Memory B cell (primary cell): ENCODE measurements around the gene IFI30.
A peak's percentile ranks its signal among the peaks of the same experiment; 100 is the strongest.

Source experiments
- ATAC-seq: fragments of 150-1000 bp; cut with Tn5 transposase; 2 replicates; pipeline ENCODE4 v1.10.0; 2021; ENCODE audit warnings: low read depth, mild to moderate bottlenecking, moderate library complexity
- DNase-seq, 2 donors: peaks; one replicate each; pipeline ENCODE4 v3.0.0; 2022; ENCODE audit warnings: low spot score in 2 of 2
- H3K27ac Mint-ChIP-seq: one replicate; pipeline ENCODE4 v1.8.0; 2022; ENCODE audit warnings: mild to moderate bottlenecking, moderate library complexity, mixed read lengths
- H3K27me3 Mint-ChIP-seq: one replicate; pipeline ENCODE4 v1.8.0; 2022; ENCODE audit warnings: mixed read lengths
- H3K36me3 Mint-ChIP-seq: one replicate; pipeline ENCODE4 v1.8.0; 2022; ENCODE audit warnings: mild to moderate bottlenecking, mixed read lengths
- H3K4me1 Mint-ChIP-seq: one replicate; pipeline ENCODE4 v1.8.0; 2022; ENCODE audit warnings: mixed read lengths
- H3K4me3 Mint-ChIP-seq: one replicate; pipeline ENCODE4 v1.8.0; 2022; ENCODE audit warnings: mild to moderate bottlenecking, moderate library complexity, mixed read lengths
- H3K9me3 Mint-ChIP-seq: one replicate; pipeline ENCODE4 v1.8.0; 2022; ENCODE audit warnings: mixed read lengths

IFI30 gene

DNA sequence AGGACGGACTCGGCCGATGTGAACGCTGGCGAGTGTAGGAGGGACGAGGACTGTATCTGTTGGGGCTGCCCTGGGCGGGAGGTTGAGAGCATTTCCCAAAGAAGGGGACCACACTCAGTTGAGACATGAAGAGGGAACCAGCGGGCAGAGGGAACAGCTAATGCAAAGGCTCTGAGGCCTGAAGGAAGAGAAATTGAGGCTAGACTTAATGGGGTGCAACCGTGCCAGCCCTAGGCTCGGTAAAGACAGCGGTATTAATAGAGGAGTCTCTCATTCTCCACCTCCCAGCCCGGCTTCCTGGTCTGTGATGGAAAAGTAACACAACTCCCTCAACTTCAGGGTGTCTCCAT, 20.5 kb downstream of the IFI30 start:
- Mint-ChIP-seq H3K36me3 (peaks cover 13% of the 10 kb centered on the region), H3K27ac (no peak overlapping the region), H3K4me3 (peak overlapping the region; percentile 77), H3K9me3 (no peaks in the 10 kb centered on the region), H3K4me1 (peaks cover 15% of the 10 kb centered on the region), H3K27me3 (no peaks in the 10 kb centered on the region)
- no peak for ATAC-seq
- no peak for DNase-seq

DNA sequence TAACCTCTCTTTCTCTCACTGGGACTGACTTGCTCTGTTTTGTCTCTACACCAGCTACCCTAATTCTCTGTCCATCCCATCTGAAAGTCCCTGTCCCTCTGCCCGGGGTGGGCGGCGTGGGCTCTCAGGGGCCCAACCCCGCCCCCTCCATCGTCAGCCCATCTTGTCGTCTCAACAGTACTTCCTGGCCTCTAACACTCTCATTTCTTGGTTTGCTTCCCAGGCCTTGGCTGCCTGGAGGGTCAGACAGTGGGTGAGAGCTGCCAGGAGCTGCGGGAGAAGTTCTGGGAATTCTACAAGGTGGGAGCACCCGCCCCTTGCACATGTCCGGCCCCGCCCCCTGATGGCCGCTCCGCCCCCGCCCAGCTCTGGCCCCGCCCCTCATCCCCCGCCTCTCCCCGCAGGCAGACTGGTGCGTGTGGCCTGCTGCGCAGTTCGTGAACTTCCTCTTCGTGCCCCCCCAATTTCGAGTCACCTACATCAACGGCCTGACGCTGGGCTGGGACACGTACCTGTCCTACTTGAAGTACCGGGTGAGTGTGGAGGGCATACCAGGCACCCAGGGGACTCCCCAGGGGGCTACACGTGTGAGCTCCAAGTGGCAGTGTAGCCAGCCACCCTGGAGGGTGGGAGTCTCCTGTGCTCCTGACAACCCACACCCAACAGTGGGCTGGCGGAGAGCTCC, 21.1 kb downstream of the IFI30 start:
- peak in 1 of 2 donors; percentile 46 for DNase-seq
- H3K36me3 Mint-ChIP-seq: peaks cover 13% of the 10 kb centered on the region
- peaks cover 15% of the 10 kb centered on the region for H3K4me1 Mint-ChIP-seq
- peak overlapping the region; percentile 77 for H3K4me3 Mint-ChIP-seq
- ATAC-seq: peak; percentile 10
- no peaks in the 10 kb centered on the region for H3K27me3 Mint-ChIP-seq
- H3K9me3 Mint-ChIP-seq: no peaks in the 10 kb centered on the region
- peak overlapping the region; percentile 83 for H3K27ac Mint-ChIP-seq

DNA sequence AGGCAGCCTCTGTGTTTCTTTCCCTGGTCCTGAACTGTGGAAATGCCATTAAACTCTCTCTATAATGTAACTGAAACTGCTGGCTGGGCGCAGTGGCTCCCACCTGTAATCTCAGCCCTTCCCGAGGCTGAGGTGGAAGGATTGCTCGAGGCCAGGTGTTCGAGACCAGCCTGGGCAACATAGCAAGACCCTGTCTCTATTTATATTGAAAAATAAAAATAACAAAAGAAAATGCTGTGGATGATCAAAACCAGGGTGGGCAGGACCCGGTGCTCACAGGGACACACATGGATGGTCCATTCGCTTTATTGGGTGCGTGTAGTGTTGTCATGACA, 22.9 kb downstream of the IFI30 start:
- no peaks in the 10 kb centered on the region for H3K9me3 Mint-ChIP-seq
- H3K36me3 Mint-ChIP-seq: peaks cover 15% of the 10 kb centered on the region
- peaks cover 16% of the 10 kb centered on the region for H3K4me1 Mint-ChIP-seq
- DNase-seq (no peak), ATAC-seq (no peak)
- peak overlapping the region; percentile 14 for H3K4me3 Mint-ChIP-seq
- H3K27me3 Mint-ChIP-seq: no peaks in the 10 kb centered on the region
- peak overlapping the region; percentile 32 for H3K27ac Mint-ChIP-seq

DNA sequence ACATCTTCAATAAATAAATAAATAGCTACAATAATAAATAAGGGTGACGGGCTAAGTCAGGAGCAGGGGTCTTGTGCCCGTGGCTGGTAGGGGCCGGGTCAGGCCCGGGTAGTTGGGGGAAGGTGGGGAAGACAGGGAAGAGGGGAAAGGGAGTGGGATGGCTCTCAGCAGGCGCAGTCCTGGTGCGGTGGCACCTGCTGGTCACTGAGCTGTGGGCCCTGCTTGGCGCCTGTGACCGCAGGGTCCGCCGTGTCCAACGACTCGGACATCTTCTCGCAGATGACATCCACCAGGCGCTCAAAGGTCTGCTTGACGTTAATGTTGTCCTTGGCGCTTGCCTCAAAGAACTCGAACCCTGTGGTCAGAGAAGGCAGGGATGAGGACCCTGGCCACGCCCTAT, 23.7 kb downstream of the IFI30 start:
- Mint-ChIP-seq H3K27me3 (no peaks in the 10 kb centered on the region), H3K27ac (no peak overlapping the region), H3K36me3 (peaks cover 17% of the 10 kb centered on the region), H3K4me1 (peaks cover 19% of the 10 kb centered on the region), H3K4me3 (no peak overlapping the region), H3K9me3 (no peaks in the 10 kb centered on the region)
- DNase-seq: no peak
- no peak for ATAC-seq

DNA sequence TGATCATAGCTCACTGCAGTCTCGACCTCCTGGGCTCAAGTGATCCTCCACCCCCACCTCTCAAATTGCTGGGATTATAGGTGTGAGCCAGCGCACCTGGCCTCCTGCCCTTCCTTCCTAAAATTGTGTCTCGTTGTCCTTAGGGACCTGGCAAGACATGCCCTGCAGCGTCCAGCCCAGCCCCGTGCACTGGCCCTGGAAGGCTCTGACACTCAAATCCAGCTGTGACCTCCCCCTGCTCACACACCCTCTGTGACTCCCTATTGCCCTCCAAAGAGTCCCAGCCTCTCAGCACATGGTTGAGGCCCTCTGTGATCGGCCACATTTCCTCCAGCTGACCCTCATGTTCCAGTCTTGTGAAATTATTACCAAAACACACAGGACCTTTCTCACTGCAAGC, 24.3 kb downstream of the IFI30 start:
- DNase-seq: no peak
- Mint-ChIP-seq H3K4me1 (peaks cover 22% of the 10 kb centered on the region), H3K27me3 (no peaks in the 10 kb centered on the region), H3K27ac (no peak overlapping the region), H3K36me3 (peaks cover 17% of the 10 kb centered on the region), H3K9me3 (no peaks in the 10 kb centered on the region), H3K4me3 (no peak overlapping the region)
- no peak for ATAC-seq

DNA sequence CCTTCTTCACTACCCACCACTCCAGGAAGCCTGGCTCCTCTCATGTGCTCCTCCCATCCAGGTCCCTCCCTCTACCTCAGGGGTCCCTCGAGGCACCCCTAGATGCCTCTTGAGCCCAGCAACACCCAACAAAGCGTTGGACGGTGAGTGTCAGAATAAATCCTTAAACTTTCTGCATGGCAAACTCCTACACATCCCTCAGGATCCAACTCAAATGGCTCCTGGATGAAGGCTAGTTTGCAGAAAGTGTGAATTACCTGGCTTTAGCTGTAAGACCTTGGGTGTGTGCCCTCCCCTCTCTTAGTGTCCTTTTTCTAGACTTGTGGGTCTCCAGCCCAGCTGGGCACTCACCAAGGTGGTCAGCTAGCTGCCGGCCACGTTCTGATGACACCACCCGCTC, 24.8 kb downstream of the IFI30 start:
- Mint-ChIP-seq H3K36me3 (peaks cover 17% of the 10 kb centered on the region), H3K4me1 (peaks cover 26% of the 10 kb centered on the region), H3K4me3 (no peak overlapping the region), H3K27ac (no peak overlapping the region), H3K9me3 (no peaks in the 10 kb centered on the region), H3K27me3 (no peaks in the 10 kb centered on the region)
- DNase-seq: no peak
- ATAC-seq: no peak

DNA sequence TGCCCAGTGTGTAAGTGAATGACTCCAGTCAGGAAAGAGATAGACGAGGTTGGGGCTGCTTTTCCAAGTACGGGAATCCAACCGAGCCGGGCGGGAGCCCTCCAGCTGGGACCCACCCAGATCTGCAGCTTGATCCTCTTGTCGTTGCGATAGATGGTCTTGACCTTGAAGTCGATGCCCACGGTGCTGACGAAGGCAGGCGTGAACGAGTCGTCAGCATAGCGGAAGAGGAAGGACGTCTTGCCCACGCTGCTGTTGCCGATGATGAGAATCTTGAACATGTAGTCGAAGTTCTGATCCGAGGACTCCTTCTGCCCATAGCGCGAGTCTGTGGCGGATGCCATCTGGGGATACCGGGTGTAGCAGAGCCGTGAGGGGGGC, 28.8 kb downstream of the IFI30 start:
- peaks cover 14% of the 10 kb centered on the region for H3K36me3 Mint-ChIP-seq

DNA sequence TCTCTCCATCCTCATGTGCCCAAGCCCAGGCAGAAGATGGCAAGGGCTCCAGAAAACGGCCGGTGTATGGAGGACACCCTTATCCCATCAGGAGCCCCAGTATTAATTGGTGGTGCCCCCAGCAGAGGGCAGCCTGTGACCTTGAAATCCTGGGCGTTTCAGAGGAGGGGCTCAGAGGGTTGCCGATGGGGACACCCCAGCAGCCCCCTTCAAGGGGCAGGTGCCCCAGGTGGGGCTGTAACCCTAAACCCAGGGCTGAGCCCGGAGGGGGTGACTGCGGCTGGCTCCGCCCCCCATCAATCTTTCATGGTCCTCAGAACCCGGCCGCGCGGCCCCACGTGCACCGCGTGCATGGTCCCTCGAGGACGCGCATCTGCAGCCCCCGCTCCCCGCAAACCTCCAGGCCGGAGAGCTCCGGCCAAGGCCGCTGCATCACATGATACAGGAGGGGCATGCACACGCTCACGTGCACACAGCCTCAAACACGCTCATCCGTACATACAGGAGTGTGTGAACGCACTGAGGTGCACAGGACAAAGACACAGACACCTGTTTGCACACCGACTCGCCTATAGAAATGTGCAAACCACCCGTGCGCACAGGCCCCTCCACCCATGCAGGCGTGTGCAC, 29.3 kb downstream of the IFI30 start:
- H3K36me3 Mint-ChIP-seq: peaks cover 13% of the 10 kb centered on the region
- peak overlapping the region; percentile 94 for H3K27ac Mint-ChIP-seq
- peak in 1 of 2 donors; percentile 18 for DNase-seq
- H3K4me3 Mint-ChIP-seq: peak overlapping the region; percentile 93
- H3K4me1 Mint-ChIP-seq: peaks cover 16% of the 10 kb centered on the region
- no peak for ATAC-seq
- no peaks in the 10 kb centered on the region for H3K9me3 Mint-ChIP-seq
- H3K27me3 Mint-ChIP-seq: no peaks in the 10 kb centered on the region

More for the DNA sequence above, 28.8 kb downstream of the IFI30 start:
- H3K27ac Mint-ChIP-seq: no peak overlapping the region
- ATAC-seq (no peak), DNase-seq (no peak)
- peak overlapping the region; percentile 93 for H3K4me3 Mint-ChIP-seq
- H3K4me1 Mint-ChIP-seq: peaks cover 16% of the 10 kb centered on the region
- H3K9me3 Mint-ChIP-seq: no peaks in the 10 kb centered on the region
- H3K27me3 Mint-ChIP-seq: no peaks in the 10 kb centered on the region

DNA sequence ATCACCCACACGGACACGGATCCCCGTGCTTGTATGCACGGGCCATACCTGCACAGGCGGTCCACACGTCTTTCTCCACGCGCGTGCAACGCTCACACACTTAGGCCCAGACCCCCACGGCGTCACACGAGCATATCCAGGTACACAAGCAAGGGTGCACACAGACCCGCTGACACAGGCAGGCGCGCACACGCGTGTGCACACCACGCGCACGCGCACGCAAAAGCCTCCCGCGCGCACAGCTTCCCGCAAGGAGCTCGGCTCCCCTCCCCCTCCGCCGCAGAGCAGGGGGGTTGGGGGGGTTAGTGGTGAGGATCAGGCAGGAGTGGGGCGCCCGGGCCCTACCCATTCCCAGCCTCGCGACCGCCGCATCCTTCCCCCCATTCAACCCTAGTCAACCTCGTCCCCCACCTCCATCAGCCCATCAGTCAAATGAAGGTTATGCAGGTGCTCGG, 29.8 kb downstream of the IFI30 start:
- Mint-ChIP-seq H3K9me3 (no peaks in the 10 kb centered on the region), H3K4me1 (peaks cover 16% of the 10 kb centered on the region), H3K27ac (peak overlapping the region; percentile 94), H3K36me3 (peaks cover 9% of the 10 kb centered on the region), H3K4me3 (peak overlapping the region; percentile 93), H3K27me3 (no peaks in the 10 kb centered on the region)
- peak; percentile 14 for ATAC-seq
- DNase-seq: peak in 1 of 2 donors; percentile 18

DNA sequence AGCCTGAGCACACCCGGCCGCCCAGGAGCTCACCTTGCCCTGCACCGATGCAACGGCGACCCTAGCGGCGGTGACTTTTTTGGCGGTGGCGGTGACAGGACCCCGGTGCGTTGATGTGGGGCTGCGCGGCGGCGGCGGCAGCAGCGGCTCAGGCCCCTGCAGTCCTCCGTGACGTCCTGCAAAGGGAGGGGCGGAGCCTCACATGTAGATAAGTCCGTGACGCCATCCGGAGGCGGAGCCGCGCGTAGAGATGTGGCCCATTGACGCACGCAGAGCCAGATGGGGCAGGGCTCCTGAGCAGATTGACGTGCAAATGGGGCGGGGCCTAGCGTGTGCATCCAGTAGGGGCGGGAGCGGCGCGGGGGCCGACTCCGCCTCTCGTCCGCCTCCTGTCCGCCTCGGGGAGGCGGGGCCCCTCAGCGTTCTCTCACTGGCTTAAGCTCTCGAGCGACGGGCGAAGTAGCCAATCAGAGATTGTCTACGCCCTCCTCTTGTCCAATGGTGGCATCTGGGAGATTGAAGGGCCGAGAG, 30.3 kb downstream of the IFI30 start, which contains the start of gene RAB3A:
TSS of gene RAB3A (minus strand) at position 180 of the 531 bp plus-strand sequence. CDS start 1,302 bp downstream, outside the sequence.
- Mint-ChIP-seq H3K27ac (peak within 1 kb of the TSS; percentile 94), H3K4me3 (peak within 1 kb of the TSS; percentile 93), H3K27me3 (no peaks in the 10 kb centered on the region), H3K36me3 (peaks cover 4% of the 10 kb centered on the region), H3K9me3 (no peaks in the 10 kb centered on the region), H3K4me1 (peaks cover 16% of the 10 kb centered on the region)
- DNase-seq (peak; percentile 96 to 97), ATAC-seq (peak; percentile 81)

DNA sequence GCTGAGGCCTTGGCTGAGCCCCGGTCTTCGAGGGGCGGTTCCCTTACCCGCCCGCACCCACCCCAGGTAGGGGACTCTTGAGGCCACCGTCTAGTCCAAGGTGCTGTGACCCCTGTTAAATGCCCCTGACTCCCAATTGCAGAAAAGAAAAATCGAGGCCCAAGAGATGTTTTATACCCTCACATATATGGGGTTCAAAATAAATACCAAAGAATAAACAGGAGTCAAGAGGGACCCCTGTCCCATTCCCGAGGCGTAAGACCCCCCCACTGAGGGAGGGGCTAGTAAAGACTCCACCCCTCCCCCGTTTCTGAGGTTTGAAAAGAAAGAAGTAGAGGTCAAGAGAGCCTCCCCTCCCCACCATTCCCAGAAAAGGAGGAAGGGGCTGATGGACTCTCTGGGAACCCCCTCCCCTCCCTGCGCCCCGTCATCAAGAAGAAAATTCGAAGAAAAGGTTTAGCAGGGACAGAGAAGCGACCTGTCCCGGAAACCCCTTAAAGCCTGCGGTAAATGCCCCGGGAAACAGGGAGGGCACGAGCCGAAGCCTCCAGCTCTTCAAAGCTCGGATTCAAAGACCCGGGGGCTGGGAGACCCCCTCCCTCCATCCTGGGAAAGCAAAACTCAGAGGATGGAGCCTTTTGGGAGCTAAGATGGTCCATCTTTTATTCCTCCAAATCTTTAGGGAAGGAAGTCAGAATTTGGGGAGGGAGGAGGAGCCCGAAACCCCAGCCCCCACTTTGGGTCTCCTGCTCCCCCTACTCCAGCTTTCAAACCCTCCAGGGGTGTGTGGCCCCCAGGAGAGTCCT, 31.0 kb downstream of the IFI30 start:
- Mint-ChIP-seq H3K9me3 (no peaks in the 10 kb centered on the region), H3K36me3 (peaks cover 4% of the 10 kb centered on the region), H3K27me3 (no peaks in the 10 kb centered on the region), H3K4me3 (peak overlapping the region; percentile 93), H3K27ac (peak overlapping the region; percentile 94), H3K4me1 (peaks cover 16% of the 10 kb centered on the region)
- DNase-seq (peak; percentile 71 to 75), ATAC-seq (peak; percentile 6)

DNA sequence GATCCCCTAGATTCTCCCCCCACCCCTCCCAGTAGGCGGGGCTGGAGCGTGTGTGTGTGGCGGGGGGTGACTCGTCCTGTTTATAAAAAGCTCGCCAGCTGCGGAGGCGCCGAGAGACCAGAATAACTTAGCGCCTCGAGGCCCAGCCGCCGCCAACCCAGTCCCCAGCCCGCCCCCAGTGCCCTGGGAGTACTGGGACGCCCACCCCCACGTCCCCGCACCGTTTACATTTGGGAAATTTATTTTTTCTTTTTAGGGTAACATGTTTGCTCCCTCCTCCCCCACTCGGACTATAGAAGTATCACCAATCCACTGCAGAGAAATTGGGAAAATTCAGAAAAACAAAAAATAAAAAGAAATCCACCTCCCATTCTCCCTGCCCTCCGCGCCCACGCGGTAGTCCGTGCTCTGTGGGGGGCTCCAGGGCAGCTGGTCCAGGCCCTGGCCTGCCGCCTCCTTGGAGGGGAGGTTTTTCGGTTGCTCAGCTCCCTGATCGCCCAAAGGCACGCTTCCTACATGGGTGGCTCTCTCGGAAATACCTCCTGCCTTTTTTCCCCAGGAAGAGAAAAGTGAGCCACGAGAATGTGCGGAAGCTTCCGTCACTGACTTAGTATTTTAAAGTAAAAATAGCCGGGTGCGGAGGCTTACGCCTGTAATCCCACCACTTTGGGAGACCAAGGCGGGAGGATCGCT, 31.7 kb downstream of the IFI30 start:
- Mint-ChIP-seq H3K9me3 (no peaks in the 10 kb centered on the region), H3K36me3 (peaks cover 2% of the 10 kb centered on the region), H3K4me3 (peak overlapping the region; percentile 93), H3K4me1 (peaks cover 16% of the 10 kb centered on the region), H3K27ac (peak overlapping the region; percentile 94), H3K27me3 (peaks cover 1% of the 10 kb centered on the region)
- DNase-seq (peak in 1 of 2 donors; percentile 52), ATAC-seq (no peak)

DNA sequence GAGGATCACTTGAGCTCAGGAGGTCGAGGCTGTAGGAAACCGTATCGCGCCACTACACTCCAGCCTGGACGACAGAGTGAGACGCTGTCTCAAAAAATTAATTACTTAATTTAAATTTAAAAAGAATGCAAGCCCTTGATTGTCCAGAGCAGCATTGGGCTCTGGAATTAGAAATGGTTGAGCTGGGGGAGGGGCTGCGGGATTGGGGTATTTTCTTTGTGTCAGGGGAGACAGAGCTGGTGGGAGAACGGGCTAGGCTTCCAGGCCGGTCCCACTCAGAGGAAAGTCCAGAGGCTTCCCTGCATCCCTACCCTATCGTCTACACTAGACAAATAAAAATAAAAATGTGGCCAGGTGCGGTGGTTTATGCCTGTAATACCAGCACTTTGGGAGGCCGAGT, 32.4 kb downstream of the IFI30 start:
- DNase-seq (no peak), ATAC-seq (no peak)
- Mint-ChIP-seq H3K27ac (no peak overlapping the region), H3K27me3 (peaks cover 1% of the 10 kb centered on the region), H3K9me3 (no peaks in the 10 kb centered on the region), H3K36me3 (peaks cover 2% of the 10 kb centered on the region), H3K4me3 (no peak overlapping the region), H3K4me1 (peaks cover 16% of the 10 kb centered on the region)
